KMS-11 (cell line): ENCODE results near the gene SKAP2.

Source experiments
- H2AFZ ChIP-seq: fragments of 200-600 bp; sonication (generic); 2 replicates; pipeline ENCODE4 v1.6.1; 2016; ENCODE audit warnings: antibody characterized with exemption, mixed run types, low read depth
- H3K27ac ChIP-seq: fragments of 200-600 bp; sonication (generic); 2 replicates; pipeline ENCODE4 v1.6.1; 2016; ENCODE audit warnings: mild to moderate bottlenecking, mixed run types
- H3K27me3 ChIP-seq: fragments of 200-600 bp; sonication (generic); 2 replicates; pipeline ENCODE4 v1.6.1; 2017; ENCODE audit warnings: mild to moderate bottlenecking, low read depth, mixed run types, moderate library complexity; ENCODE audit not compliant: insufficient read depth
- H3K36me3 ChIP-seq: fragments of 200-600 bp; sonication (generic); 2 replicates; pipeline ENCODE4 v1.6.1; 2017; ENCODE audit warnings: mild to moderate bottlenecking, mixed run types; ENCODE audit not compliant: insufficient read depth
- H3K4me1 ChIP-seq: fragments of 200-600 bp; sonication (generic); 2 replicates; pipeline ENCODE4 v1.6.1; 2016; ENCODE audit warnings: mild to moderate bottlenecking, low read depth, mixed run types; ENCODE audit not compliant: poor library complexity, severe bottlenecking
- H3K4me2 ChIP-seq: fragments of 200-600 bp; sonication (generic); 2 replicates; pipeline ENCODE4 v1.7.0; 2016; ENCODE audit warnings: mild to moderate bottlenecking, mixed run types
- H3K4me3 ChIP-seq: fragments of 200-600 bp; sonication (generic); IDR thresholded peaks from 2 replicates; pipeline ENCODE4 v1.6.1; 2017; ENCODE audit warnings: low read depth, low read length, mixed read lengths; ENCODE audit not compliant: insufficient read depth
- H3K79me2 ChIP-seq: fragments of 200-600 bp; sonication (generic); 2 replicates; pipeline ENCODE4 v1.6.1; 2016; ENCODE audit warnings: low read depth, mixed run types; ENCODE audit not compliant: insufficient read depth
- H3K9ac ChIP-seq: fragments of 200-600 bp; sonication (generic); 2 replicates; pipeline ENCODE4 v1.6.1; 2016; ENCODE audit warnings: mild to moderate bottlenecking, mixed run types
- H4K20me1 ChIP-seq: fragments of 200-600 bp; sonication (generic); 2 replicates; pipeline ENCODE4 v1.6.1; 2016; ENCODE audit warnings: mild to moderate bottlenecking, mixed run types; ENCODE audit not compliant: insufficient read depth
- CTCF ChIP-seq: fragments of 200-600 bp; sonication (generic); conservative IDR thresholded peaks from 2 replicates; pipeline ENCODE4 v1.6.1; 2017; ENCODE audit warnings: low read depth, mild to moderate bottlenecking, antibody characterized with exemption, low read length, moderate library complexity, mixed read lengths

The SKAP2 gene

DNA sequence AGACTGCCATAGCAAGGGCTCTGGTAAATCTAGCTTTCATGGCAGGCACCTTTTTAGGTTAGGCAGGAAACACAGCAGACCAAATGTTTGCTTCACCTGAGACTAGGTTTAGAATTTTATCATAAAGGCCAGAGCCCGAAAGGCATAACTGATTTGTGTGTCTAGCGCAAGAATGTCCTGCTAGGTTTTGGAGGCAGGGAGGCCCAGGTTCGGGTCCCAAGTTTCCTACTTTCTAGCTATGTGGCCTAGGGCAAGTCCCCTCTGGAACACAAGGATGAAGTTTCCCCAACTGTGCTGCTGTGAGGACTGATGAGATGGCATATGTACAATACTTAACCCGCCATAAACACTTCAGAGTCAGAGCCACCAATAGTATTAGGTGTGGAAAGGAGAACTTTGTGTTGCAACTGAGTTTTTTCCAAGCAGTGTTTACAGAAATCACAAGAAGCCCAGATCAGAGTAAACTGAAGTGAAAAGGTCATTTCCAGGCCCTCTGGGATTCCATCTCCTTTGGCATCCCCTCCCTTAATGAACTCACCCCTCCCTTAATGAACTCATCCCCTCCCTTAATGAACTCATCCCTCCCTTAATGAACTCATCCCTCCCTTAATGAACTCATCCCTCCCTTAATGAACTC, 244.9 kb downstream of the SKAP2 start:
- Histone ChIP-seq H3K9ac (no peak overlapping the region), H2AFZ (no peak overlapping the region), H3K79me2 (no peaks in the 10 kb centered on the region), H3K4me3 (no peak overlapping the region), H4K20me1 (no peaks in the 10 kb centered on the region), H3K36me3 (no peaks in the 10 kb centered on the region), H3K27ac (no peak overlapping the region), H3K27me3 (no peaks in the 10 kb centered on the region), H3K4me2 (no peak overlapping the region), H3K4me1 (no peaks in the 10 kb centered on the region)
- TF ChIP-seq CTCF, result no peak

DNA sequence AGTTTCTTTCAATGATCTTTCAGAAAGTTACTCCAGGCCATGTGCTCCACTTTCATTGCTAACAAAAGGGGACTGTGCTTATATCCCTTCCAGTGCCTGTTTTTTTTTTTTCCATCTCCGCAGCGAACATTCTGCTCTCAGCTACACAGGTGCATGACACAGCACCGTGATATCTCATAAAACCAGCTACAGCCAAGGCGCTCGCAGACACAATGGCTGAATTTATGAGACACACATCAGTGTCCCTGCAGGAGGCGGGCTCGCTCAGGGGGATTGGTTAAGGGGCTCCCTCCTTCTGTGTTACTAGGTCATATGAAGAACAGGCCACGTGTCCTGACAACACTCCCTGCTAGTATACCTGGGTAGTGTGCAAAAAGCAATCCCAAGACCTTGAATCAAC, 245.5 kb downstream of the SKAP2 start:
- Histone ChIP-seq H3K36me3 (no peaks in the 10 kb centered on the region), H3K79me2 (no peaks in the 10 kb centered on the region), H3K27ac (no peak overlapping the region), H3K4me2 (no peak overlapping the region), H2AFZ (no peak overlapping the region), H3K9ac (no peak overlapping the region), H3K4me1 (no peaks in the 10 kb centered on the region), H4K20me1 (no peaks in the 10 kb centered on the region), H3K27me3 (no peaks in the 10 kb centered on the region), H3K4me3 (no peak overlapping the region)
- TF ChIP-seq CTCF, result no peak

GRCh38 chr7:26618449-26618848, 245.9 kb downstream of the SKAP2 start:
- H3K4me2 ChIP-seq, result no peak overlapping the region
- no peak for TF ChIP-seq CTCF

More at GRCh38 chr7:26618449-26618848, 245.9 kb downstream of the SKAP2 start:
- H3K79me2 ChIP-seq, result no peaks in the 10 kb centered on the region
- H4K20me1 ChIP-seq, result no peaks in the 10 kb centered on the region
- no peak overlapping the region for H3K27ac ChIP-seq
- no peaks in the 10 kb centered on the region for H3K27me3 ChIP-seq
- no peak overlapping the region for H2AFZ ChIP-seq
- no peak overlapping the region for H3K4me3 ChIP-seq
- H3K4me1 ChIP-seq, result no peaks in the 10 kb centered on the region
- H3K9ac ChIP-seq, result no peak overlapping the region
- no peaks in the 10 kb centered on the region for H3K36me3 ChIP-seq
